Fibroblast of the aortic adventitia (primary cell): ENCODE data around the gene C10orf105. TPM values are rescaled to one million over a fixed set of nuclear protein-coding genes. Genes with fewer than 3 reads are reported as not detected.

ENCODE experiments used
- DNase-seq: peaks from one replicate; pipeline ENCODE4 v3.0.0-alpha.2; 2010; ENCODE audit warnings: low read depth
- H3K4me3 ChIP-seq: 2 replicates; pipeline ENCODE4 v1.5.1; 2011; ENCODE audit warnings: low read depth, mild to moderate bottlenecking, control low read depth, low read length, moderate library complexity
- CTCF ChIP-seq: IDR thresholded peaks from 2 replicates; pipeline ENCODE4 v1.5.1; 2011; ENCODE audit warnings: mild to moderate bottlenecking, low read length, control low read depth, inconsistent platforms; ENCODE audit not compliant: insufficient read depth
- total RNA-seq: library from RNA; depleted of rRNA; stranded (reverse); fragments of >200 nt; gene quantifications from 2 replicates; pipeline ENCODE4 v1.2.3, GENCODE V29; 2012; ENCODE audit warnings: low replicate concordance

C10orf105 gene
- total RNA-seq, 1 donor = under 0.01 TPM

- no peak for DNase-seq
- H3K4me3 ChIP-seq = no peak overlapping the region
- TF ChIP-seq CTCF = no peak
These were observed 35.8 kb upstream of the C10orf105 start for GRCh38 chr10:71755179-71755879.

- no peak for DNase-seq
- no peak overlapping the region for H3K4me3 ChIP-seq
- TF ChIP-seq CTCF = no peak
These were observed 35.0 kb upstream of the C10orf105 start for GRCh38 chr10:71754562-71754961.

DNA sequence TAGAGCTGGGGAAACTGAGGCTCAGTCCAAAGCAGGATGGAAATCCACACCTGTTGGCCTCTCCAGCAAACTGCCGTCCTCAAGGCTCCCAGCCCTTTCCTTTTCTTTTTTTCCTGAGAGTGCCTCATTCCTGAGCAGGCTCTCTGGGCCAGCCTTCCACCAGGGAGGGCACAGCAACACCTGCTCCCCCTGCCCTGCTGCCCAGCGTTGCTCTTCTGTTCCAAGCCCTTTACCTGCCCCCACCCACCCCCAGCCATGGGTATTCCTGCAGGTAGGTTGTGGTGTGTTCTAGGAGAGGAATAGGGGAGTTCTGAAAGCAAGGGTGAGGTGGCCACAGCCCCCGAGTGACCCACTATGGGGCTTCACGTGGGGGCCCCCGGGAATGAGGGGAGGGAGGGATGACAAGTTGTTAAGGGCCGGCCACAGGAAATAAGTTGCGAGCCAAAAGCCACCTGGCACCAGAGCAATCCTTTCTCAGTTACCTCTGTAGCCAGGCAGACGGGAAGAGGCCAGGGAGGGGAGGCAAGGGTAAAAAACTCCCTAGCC lies 34.5 kb upstream of the C10orf105 start:
- no peak for TF ChIP-seq CTCF
- H3K4me3 ChIP-seq = no peak overlapping the region
- no peak for DNase-seq

- DNase-seq = no peak
- H3K4me3 ChIP-seq = no peak overlapping the region
- no peak for TF ChIP-seq CTCF
These were observed 33.7 kb upstream of the C10orf105 start for GRCh38 chr10:71753091-71753959.

DNA sequence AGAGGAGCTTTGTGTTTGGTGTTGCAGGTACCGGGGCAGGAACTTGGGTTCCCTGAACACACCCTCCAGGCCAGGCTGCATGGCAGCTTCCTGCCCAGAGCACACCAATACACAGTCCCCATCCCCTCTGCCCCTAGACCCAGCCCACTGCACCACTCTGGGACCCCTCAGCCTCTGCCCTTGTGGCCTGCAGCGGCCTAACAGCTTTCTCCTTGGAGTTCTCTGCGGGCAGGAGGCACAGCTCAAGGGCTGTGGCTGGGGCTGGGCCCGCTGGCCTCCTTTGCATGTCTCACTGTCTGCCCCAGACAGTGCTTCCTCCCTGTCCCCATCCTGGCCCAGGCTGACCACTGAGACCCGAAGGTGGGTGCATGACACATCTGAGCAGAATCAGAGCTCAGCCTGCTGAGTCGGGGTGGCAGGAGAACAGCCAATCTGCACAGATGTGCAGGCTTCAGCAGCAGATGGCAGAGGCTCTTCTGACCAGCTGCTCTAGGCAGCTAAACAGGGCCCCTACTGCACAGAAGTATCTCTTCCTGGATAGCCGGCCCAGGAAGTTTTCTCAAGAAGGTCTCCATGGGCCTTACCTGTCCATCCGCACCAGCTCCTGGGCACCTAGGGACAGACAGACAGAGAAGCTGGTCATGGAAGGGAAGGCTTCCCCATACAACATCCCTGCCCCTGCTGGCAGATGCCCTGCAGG lies 33.0 kb upstream of the C10orf105 start:
- DNase-seq = no peak
- H3K4me3 ChIP-seq = no peak overlapping the region
- no peak for TF ChIP-seq CTCF

DNA sequence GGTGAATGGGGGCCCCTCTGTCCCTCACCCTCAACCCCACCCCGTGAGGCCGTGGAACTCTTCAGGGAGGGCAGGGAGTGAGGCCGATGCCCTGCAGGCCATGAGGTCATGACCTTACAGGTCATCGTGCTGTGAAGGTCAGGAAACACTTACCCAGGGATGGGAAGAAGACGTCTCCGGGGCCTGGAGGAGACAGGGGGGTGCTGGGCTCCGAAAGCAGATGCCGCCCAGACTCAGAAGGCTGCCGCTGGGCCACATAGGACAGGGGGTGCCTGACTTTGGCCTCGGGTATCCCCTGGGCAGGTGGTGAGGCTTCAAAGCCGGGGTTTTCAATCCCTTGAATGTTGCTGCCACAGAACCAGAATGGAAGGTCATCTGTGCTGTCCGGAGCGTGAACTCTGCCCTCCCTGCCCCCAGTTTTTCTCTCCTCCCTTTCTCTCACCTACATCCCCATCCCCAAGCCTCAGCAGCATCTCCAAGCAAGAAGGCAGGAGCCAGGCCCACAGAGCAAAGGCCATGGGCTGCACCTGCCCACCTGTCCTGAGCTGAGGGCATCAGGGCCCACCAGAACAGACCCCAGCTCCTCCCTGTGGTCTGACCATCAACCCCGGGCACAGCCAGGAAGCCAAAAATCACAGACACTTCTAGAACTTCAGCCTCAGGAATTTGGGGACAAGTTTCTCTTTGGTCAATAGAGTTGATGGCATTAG lies 32.1 kb upstream of the C10orf105 start:
- TF ChIP-seq CTCF = no peak
- no peak for DNase-seq
- H3K4me3 ChIP-seq = no peak overlapping the region
